H1 (cell line): ENCODE measurements around the gene SART1. TPM values are rescaled to one million over a fixed set of nuclear protein-coding genes. Genes with fewer than 3 reads are reported as not detected.

Experiments used
- GTF2F1 ChIP-seq: IDR thresholded peaks from 2 replicates; pipeline ENCODE4 v1.6.1; 2012; ENCODE audit warnings: low read depth, low read length, improper control_type of control experiment, borderline replicate concordance
- KDM1A ChIP-seq: fragments of 200-600, 300-600 bp; sonication (generic); IDR thresholded peaks from 2 replicates; pipeline ENCODE4 v1.7.1; 2016; ENCODE audit warnings: mild to moderate bottlenecking, low read length, borderline replicate concordance
- MAFK ChIP-seq: IDR thresholded peaks from 2 replicates; pipeline ENCODE4 v1.6.1; 2012; ENCODE audit warnings: low read depth, mild to moderate bottlenecking, improper control_type of control experiment, low read length
- TAF7 ChIP-seq: optimal IDR thresholded peaks from 2 replicates; pipeline ENCODE3; 2011; ENCODE audit warnings: low read depth, mild to moderate bottlenecking, inconsistent platforms, low read length, moderate library complexity, borderline replicate concordance
- polyA plus RNA-seq, 7 experiments: library from polyadenylated mRNA; depleted of rRNA in 3 of 7; stranded (reverse) in 5 of 7; unstranded in 2 of 7; fragments of >200 nt in 5 of 7; fragments of 200-250 nt in 2 of 7; gene quantifications; 1 replicate in 5 of 7; 2 replicates in 1 of 7; 4 replicates in 1 of 7; pipeline versions ENCODE4 v1.2.1 to v1.2.3, GENCODE V29; 2011 to 2013; ENCODE audit warnings: missing spikeins in 2 of 7, mixed read lengths in 2 of 7
- total RNA-seq: library from RNA; stranded (reverse); fragmentation: NEBNext Ultra II Directional; extraction: Animal tissue kit (Norgen Biotek cat#: 25700); gene quantifications from 2 replicates; pipeline ENCODE4 v1.2.1, GENCODE V29; 2021
- TF ChIP-seq, protein P1 (sequence below): fragments of 300-600 bp; sonication (generic); IDR thresholded peaks from 2 replicates; pipeline ENCODE4 v1.7.1; 2012; ENCODE audit warnings: low read length, moderate library complexity, mild to moderate bottlenecking, inconsistent platforms; ENCODE audit not compliant: insufficient replicate concordance

SART1 gene
- total and polyA plus RNA-seq, 2 of the 8 experiments (the other 6 are each of a cell fraction or from before 2014, with no cell fraction given): 9.7 to 46.1 TPM

DNA sequence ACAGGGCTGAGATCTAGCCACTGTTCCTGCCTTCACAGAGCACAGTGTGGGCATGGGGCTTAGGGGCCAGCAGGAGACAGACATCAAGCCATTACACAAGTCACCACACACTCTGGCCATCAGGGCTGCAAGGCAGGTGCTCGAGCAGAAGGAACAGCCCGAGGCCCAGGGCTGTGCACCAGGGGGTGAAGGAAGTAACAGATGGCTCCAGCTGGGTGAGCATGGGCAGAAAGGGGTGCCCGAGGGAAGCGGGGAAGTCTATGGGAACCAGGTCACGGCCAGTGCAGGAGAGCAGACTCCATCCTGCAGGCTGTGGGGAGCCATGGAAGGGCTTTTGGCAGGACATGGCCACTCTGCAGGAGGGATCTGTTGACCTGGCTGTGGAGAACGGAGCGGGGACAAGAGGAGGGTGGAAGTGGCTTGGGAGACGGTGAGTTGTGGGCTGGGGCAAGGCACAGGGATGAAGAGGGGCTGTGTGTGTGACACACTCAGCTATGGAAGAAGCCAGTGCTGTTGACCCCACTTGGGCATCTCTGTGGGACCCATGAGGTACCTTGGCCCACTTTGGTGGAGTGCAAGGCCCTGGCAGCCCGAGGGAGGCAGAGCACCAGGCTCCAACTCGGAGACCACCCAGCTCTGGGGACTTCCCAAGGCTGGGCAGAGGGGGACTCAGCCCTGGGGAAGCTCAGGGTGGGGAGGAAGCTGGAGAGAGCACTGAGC, 46.3 kb upstream of the SART1 start (continued):
- TF ChIP-seq, protein P1, sequence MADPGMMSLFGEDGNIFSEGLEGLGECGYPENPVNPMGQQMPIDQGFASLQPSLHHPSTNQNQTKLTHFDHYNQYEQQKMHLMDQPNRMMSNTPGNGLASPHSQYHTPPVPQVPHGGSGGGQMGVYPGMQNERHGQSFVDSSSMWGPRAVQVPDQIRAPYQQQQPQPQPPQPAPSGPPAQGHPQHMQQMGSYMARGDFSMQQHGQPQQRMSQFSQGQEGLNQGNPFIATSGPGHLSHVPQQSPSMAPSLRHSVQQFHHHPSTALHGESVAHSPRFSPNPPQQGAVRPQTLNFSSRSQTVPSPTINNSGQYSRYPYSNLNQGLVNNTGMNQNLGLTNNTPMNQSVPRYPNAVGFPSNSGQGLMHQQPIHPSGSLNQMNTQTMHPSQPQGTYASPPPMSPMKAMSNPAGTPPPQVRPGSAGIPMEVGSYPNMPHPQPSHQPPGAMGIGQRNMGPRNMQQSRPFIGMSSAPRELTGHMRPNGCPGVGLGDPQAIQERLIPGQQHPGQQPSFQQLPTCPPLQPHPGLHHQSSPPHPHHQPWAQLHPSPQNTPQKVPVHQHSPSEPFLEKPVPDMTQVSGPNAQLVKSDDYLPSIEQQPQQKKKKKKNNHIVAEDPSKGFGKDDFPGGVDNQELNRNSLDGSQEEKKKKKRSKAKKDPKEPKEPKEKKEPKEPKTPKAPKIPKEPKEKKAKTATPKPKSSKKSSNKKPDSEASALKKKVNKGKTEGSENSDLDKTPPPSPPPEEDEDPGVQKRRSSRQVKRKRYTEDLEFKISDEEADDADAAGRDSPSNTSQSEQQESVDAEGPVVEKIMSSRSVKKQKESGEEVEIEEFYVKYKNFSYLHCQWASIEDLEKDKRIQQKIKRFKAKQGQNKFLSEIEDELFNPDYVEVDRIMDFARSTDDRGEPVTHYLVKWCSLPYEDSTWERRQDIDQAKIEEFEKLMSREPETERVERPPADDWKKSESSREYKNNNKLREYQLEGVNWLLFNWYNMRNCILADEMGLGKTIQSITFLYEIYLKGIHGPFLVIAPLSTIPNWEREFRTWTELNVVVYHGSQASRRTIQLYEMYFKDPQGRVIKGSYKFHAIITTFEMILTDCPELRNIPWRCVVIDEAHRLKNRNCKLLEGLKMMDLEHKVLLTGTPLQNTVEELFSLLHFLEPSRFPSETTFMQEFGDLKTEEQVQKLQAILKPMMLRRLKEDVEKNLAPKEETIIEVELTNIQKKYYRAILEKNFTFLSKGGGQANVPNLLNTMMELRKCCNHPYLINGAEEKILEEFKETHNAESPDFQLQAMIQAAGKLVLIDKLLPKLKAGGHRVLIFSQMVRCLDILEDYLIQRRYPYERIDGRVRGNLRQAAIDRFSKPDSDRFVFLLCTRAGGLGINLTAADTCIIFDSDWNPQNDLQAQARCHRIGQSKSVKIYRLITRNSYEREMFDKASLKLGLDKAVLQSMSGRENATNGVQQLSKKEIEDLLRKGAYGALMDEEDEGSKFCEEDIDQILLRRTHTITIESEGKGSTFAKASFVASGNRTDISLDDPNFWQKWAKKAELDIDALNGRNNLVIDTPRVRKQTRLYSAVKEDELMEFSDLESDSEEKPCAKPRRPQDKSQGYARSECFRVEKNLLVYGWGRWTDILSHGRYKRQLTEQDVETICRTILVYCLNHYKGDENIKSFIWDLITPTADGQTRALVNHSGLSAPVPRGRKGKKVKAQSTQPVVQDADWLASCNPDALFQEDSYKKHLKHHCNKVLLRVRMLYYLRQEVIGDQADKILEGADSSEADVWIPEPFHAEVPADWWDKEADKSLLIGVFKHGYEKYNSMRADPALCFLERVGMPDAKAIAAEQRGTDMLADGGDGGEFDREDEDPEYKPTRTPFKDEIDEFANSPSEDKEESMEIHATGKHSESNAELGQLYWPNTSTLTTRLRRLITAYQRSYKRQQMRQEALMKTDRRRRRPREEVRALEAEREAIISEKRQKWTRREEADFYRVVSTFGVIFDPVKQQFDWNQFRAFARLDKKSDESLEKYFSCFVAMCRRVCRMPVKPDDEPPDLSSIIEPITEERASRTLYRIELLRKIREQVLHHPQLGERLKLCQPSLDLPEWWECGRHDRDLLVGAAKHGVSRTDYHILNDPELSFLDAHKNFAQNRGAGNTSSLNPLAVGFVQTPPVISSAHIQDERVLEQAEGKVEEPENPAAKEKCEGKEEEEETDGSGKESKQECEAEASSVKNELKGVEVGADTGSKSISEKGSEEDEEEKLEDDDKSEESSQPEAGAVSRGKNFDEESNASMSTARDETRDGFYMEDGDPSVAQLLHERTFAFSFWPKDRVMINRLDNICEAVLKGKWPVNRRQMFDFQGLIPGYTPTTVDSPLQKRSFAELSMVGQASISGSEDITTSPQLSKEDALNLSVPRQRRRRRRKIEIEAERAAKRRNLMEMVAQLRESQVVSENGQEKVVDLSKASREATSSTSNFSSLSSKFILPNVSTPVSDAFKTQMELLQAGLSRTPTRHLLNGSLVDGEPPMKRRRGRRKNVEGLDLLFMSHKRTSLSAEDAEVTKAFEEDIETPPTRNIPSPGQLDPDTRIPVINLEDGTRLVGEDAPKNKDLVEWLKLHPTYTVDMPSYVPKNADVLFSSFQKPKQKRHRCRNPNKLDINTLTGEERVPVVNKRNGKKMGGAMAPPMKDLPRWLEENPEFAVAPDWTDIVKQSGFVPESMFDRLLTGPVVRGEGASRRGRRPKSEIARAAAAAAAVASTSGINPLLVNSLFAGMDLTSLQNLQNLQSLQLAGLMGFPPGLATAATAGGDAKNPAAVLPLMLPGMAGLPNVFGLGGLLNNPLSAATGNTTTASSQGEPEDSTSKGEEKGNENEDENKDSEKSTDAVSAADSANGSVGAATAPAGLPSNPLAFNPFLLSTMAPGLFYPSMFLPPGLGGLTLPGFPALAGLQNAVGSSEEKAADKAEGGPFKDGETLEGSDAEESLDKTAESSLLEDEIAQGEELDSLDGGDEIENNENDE: no peak
- TF ChIP-seq KDM1A: no peak
- no peak for TF ChIP-seq GTF2F1
- no peak for TF ChIP-seq TAF7
- TF ChIP-seq MAFK: no peak
